ENCODE data around the gene TRMT10C. TPM values are rescaled to one million over a fixed set of nuclear protein-coding genes. Genes with fewer than 3 reads are reported as not detected.

The TRMT10C gene
- total and polyA plus RNA-seq, 2 experiments from 2014 or later, result 61.9 to 145 TPM

DNA sequence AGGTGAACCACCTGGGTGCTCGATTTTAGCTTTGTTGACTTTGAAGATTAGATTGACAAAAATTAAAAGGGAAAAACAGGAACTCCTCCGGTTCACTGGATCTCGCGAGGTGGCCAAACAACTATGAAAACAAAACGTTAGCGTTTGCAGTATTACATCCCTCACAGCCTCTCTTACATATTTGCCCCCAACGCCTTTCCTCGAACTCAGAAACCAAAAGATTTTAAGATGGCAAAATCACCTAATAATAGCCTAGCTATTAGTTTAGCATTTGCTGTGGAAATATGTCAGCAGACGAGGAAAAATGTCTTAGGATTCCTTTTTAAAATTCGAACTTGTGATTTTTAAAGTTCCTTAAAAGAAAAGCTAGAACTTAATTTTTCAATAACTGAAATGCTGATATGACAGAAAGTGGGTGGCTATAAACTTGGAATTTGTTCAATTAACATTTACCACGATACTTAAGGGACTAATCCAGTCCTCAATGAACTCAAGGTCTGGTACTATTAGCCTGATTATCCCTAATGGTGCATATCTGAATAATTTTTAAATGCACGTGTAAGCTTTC, 48.2 kb upstream of the TRMT10C start (continued):
- TF ChIP-seq, protein P1, sequence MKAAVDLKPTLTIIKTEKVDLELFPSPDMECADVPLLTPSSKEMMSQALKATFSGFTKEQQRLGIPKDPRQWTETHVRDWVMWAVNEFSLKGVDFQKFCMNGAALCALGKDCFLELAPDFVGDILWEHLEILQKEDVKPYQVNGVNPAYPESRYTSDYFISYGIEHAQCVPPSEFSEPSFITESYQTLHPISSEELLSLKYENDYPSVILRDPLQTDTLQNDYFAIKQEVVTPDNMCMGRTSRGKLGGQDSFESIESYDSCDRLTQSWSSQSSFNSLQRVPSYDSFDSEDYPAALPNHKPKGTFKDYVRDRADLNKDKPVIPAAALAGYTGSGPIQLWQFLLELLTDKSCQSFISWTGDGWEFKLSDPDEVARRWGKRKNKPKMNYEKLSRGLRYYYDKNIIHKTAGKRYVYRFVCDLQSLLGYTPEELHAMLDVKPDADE (IDR thresholded peaks at IDR 0.05), result no peak
- TF ChIP-seq, protein P2, sequence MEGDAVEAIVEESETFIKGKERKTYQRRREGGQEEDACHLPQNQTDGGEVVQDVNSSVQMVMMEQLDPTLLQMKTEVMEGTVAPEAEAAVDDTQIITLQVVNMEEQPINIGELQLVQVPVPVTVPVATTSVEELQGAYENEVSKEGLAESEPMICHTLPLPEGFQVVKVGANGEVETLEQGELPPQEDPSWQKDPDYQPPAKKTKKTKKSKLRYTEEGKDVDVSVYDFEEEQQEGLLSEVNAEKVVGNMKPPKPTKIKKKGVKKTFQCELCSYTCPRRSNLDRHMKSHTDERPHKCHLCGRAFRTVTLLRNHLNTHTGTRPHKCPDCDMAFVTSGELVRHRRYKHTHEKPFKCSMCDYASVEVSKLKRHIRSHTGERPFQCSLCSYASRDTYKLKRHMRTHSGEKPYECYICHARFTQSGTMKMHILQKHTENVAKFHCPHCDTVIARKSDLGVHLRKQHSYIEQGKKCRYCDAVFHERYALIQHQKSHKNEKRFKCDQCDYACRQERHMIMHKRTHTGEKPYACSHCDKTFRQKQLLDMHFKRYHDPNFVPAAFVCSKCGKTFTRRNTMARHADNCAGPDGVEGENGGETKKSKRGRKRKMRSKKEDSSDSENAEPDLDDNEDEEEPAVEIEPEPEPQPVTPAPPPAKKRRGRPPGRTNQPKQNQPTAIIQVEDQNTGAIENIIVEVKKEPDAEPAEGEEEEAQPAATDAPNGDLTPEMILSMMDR (conservative IDR thresholded peaks at IDR 0.05; ENCODE audit: low read depth in 2 of 2), result no peak

DNA sequence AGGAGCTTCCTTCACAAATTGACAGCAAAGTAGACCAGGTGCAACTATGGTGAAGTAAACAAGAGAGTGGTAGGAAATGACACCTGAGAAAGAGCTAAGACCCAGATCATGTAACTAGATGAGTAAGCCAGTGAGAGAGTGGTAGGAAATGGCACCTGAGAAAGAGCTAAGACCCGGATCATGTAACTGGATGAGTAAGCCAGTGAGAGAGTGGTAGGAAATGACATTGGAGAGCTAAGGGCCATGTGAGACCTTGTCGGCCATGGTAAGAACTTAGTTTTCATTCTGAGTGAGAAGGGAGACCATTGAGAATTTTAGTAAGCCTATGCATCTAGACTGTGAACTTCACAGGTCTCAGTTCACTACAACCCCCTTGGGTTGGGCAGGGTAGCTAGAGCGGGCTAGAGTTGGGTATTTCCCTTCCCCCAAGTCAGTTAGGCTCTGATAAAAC, 43.2 kb upstream of the TRMT10C start:
- Histone ChIP-seq H3K27me3 (ENCODE audit: insufficient read depth) (no peaks in the 10 kb centered on the region), H3K79me2 (replicated peaks; ENCODE audit: insufficient read depth) (no peaks in the 10 kb centered on the region), H3K36me3 (ENCODE audit: insufficient read depth) (no peaks in the 10 kb centered on the region), H4K20me1 (replicated peaks; ENCODE audit: insufficient read depth) (no peaks in the 10 kb centered on the region), H2AFZ (peak overlapping the region; percentile 93; the same call in 1 of the 2 replicates), H3K4me2 (no peak overlapping the region), H3K4me1 (ENCODE audit: insufficient read depth) (peaks cover 5% of the 10 kb centered on the region), H3F3A (replicated peaks; ENCODE audit: low read depth) (no peaks in the 10 kb centered on the region), H3K9me2 (ENCODE audit: insufficient read depth) (peaks cover 6% of the 10 kb centered on the region; the same call in 1 of the 2 replicates), H3K4me3 (no peak overlapping the region), H3K27ac (ENCODE audit: low read depth) (no peak overlapping the region)
- Mint-ChIP-seq H3K27me3 (ENCODE audit: insufficient read depth, low read depth, poor library complexity) (peaks cover under 1% of the 10 kb centered on the region), H3K27ac (no peak overlapping the region), H3K9me3 (no peaks in the 10 kb centered on the region), H3K36me3 (ENCODE audit: low read depth) (no peaks in the 10 kb centered on the region), H3K4me1 (peaks cover 8% of the 10 kb centered on the region), H3K4me3 (no peak overlapping the region)
- ATAC-seq (peak; percentile 32; the same call in 1 of the 3 replicates), DNase-seq (ENCODE audit: low spot score) (no peak)
- TF ChIP-seq CREB1 (CRISPR knock-in tag; IDR thresholded peaks at IDR 0.05; ENCODE audit: low read depth) (no peak), NANOG (IDR thresholded peaks at IDR 0.05; ENCODE audit: borderline replicate concordance) (no peak), STAT1 (IDR thresholded peaks at IDR 0.05; ENCODE audit: unreplicated experiment) (no peak), EZH2phosphoT487 (IDR thresholded peaks at IDR 0.05; ENCODE audit: unreplicated experiment) (no peak), EZH2 (IDR thresholded peaks at IDR 0.05; ENCODE audit: low read depth, unreplicated experiment) (no peak), JUNB (IDR thresholded peaks at IDR 0.05; ENCODE audit: unreplicated experiment) (no peak), ZNF114 (CRISPR knock-in tag; IDR thresholded peaks at IDR 0.05) (no peak)
- TF ChIP-seq, protein P1 (IDR thresholded peaks at IDR 0.05), result no peak
- TF ChIP-seq, protein P2 (conservative IDR thresholded peaks at IDR 0.05; ENCODE audit: low read depth in 2 of 2), result no peak
- TF ChIP-seq, protein P3, sequence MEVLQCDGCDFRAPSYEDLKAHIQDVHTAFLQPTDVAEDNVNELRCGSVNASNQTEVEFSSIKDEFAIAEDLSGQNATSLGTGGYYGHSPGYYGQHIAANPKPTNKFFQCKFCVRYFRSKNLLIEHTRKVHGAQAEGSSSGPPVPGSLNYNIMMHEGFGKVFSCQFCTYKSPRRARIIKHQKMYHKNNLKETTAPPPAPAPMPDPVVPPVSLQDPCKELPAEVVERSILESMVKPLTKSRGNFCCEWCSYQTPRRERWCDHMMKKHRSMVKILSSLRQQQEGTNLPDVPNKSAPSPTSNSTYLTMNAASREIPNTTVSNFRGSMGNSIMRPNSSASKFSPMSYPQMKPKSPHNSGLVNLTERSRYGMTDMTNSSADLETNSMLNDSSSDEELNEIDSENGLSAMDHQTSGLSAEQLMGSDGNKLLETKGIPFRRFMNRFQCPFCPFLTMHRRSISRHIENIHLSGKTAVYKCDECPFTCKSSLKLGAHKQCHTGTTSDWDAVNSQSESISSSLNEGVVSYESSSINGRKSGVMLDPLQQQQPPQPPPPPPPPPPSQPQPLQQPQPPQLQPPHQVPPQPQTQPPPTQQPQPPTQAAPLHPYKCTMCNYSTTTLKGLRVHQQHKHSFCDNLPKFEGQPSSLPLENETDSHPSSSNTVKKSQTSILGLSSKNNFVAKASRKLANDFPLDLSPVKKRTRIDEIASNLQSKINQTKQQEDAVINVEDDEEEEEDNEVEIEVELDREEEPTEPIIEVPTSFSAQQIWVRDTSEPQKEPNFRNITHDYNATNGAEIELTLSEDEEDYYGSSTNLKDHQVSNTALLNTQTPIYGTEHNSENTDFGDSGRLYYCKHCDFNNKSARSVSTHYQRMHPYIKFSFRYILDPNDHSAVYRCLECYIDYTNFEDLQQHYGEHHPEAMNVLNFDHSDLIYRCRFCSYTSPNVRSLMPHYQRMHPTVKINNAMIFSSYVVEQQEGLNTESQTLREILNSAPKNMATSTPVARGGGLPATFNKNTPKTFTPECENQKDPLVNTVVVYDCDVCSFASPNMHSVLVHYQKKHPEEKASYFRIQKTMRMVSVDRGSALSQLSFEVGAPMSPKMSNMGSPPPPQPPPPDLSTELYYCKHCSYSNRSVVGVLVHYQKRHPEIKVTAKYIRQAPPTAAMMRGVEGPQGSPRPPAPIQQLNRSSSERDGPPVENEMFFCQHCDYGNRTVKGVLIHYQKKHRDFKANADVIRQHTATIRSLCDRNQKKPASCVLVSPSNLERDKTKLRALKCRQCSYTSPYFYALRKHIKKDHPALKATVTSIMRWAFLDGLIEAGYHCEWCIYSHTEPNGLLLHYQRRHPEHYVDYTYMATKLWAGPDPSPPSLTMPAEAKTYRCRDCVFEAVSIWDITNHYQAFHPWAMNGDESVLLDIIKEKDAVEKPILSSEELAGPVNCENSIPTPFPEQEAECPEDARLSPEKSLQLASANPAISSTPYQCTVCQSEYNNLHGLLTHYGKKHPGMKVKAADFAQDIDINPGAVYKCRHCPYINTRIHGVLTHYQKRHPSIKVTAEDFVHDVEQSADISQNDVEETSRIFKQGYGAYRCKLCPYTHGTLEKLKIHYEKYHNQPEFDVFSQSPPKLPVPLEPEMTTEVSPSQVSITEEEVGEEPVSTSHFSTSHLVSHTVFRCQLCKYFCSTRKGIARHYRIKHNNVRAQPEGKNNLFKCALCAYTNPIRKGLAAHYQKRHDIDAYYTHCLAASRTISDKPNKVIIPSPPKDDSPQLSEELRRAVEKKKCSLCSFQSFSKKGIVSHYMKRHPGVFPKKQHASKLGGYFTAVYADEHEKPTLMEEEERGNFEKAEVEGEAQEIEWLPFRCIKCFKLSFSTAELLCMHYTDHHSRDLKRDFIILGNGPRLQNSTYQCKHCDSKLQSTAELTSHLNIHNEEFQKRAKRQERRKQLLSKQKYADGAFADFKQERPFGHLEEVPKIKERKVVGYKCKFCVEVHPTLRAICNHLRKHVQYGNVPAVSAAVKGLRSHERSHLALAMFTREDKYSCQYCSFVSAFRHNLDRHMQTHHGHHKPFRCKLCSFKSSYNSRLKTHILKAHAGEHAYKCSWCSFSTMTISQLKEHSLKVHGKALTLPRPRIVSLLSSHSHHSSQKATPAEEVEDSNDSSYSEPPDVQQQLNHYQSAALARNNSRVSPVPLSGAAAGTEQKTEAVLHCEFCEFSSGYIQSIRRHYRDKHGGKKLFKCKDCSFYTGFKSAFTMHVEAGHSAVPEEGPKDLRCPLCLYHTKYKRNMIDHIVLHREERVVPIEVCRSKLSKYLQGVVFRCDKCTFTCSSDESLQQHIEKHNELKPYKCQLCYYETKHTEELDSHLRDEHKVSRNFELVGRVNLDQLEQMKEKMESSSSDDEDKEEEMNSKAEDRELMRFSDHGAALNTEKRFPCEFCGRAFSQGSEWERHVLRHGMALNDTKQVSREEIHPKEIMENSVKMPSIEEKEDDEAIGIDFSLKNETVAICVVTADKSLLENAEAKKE (CRISPR knock-in tag; IDR thresholded peaks at IDR 0.05), result no peak
